ENCODE data around the gene DLG4.
"Not testable (repeated sequence)": the region's sequence is repeated elsewhere in the genome, so short reads cannot be mapped to it uniquely, and the experiment has no call there.

The DLG4 gene

DNA sequence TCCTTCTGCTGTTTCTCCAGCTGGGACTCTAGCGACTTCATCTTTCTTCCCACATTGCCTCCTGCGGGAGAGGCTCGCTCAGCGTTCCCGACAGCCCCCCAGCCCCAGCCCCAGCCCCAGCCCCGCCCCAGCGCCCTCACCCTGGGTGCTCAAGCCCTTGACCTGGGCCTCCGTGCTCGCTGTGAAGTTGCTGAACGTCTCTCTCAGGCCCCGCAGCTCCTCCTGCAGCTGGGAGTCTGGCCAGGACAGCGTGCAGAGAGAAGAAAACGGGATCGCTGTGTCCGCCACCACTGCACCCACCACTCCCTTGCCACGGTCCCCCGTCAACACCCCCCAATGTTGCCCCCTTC is 42.8 kb downstream of the DLG4 start:
- Mint-ChIP-seq H3K4me3 (no peak overlapping the region), H3K27me3 (no peaks in the 10 kb centered on the region), H3K4me1 (peaks cover 11% of the 10 kb centered on the region), H3K27ac (no peak overlapping the region), H3K9me3 (no peaks in the 10 kb centered on the region), H3K36me3 (no peaks in the 10 kb centered on the region)

DNA sequence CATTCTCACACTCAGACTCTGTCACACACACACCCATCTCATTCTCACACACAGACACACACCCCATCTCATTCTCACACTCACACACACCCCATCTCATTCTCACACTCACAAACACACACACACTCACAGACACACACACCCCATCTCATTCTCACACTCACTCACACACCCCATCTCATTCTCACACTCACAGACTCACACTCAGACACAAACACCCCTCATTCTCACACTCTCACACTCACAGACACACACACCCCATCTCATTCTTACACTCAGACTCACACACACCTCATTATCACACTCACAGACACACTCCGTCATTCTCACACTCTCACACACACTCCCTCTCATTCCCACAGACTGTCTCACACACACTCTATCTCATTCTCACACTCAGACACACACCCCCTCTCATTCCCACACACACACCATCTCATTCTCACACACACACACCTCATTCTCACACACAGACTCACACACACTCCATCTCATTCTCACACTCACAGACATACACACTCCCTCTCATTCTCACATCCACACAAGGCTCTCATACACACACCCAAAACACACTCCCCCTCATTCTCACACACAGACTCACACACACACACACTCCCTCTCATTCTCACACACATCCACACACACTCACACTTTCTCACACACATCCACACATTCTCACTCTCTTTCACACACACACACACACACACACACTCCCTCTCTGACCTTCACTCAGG is 43.4 kb downstream of the DLG4 start:
- H3K27me3 Mint-ChIP-seq = no peaks in the 10 kb centered on the region
- no peaks in the 10 kb centered on the region for H3K36me3 Mint-ChIP-seq
- no peak overlapping the region for H3K27ac Mint-ChIP-seq
- no peaks in the 10 kb centered on the region for H3K9me3 Mint-ChIP-seq
- H3K4me1 Mint-ChIP-seq = peaks cover 11% of the 10 kb centered on the region
- no peak overlapping the region for H3K4me3 Mint-ChIP-seq

- Mint-ChIP-seq H3K9me3 (no peaks in the 10 kb centered on the region), H3K4me3 (no peak overlapping the region), H3K27me3 (no peaks in the 10 kb centered on the region), H3K4me1 (peaks cover 11% of the 10 kb centered on the region), H3K27ac (no peak overlapping the region), H3K36me3 (no peaks in the 10 kb centered on the region)
Measured at GRCh38 chr17:7175330-7175733, 44.3 kb downstream of the DLG4 start.

- no peaks in the 10 kb centered on the region for H3K27me3 Mint-ChIP-seq
- no peak overlapping the region for H3K4me3 Mint-ChIP-seq
- no peak overlapping the region for H3K27ac Mint-ChIP-seq
- no peaks in the 10 kb centered on the region for H3K9me3 Mint-ChIP-seq
- peaks cover 11% of the 10 kb centered on the region for H3K4me1 Mint-ChIP-seq
- no peaks in the 10 kb centered on the region for H3K36me3 Mint-ChIP-seq
Measured at GRCh38 chr17:7174603-7175326, 44.9 kb downstream of the DLG4 start.

DNA sequence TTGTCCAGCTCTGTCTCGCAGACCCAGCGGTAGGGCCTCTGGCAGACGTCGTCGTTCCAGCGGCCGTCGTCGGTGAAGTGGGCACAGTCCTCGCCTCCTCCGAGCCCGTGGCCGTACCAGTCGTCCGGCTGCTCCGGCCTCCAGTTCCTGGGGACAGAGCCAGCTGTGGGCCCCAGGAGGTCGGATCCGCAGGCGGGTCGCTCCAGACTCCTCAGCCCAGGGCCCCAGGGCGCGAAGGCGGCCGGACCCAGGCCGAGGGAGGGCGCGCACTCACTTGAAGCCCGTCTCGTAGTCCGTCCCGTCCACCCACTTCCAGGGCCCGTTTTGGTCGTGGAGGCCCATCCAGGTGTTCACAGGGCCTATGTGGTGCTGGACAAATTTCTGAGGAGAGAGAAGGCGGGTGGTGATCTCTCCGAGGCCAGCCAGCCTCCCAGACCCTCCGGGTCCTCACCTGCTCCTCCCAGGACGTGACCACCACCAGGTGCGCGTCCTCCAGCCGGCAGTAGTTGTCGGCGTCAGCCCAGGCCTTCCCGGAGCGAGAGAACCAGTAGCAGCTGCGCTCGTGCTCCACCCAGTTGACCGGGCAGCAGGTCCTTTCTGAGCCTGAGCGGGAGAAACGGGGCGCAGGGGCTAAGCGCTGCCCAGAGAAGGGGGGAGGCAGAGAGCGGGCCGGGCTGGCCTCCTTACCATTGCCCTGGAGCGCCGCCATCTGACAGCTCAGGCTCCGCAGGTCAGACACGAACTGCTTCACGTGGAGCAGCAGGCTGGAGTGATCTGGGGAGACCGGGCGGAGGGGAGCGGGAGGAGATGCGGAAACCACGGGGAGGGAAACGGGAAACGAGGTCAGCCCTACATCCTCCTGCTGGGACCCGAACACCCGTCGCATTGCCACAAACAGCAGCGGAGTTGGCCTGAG is 45.7 kb downstream of the DLG4 start:
- H3K27me3 Mint-ChIP-seq = no peaks in the 10 kb centered on the region
- no peaks in the 10 kb centered on the region for H3K9me3 Mint-ChIP-seq
- no peaks in the 10 kb centered on the region for H3K36me3 Mint-ChIP-seq
- H3K4me1 Mint-ChIP-seq = peaks cover 11% of the 10 kb centered on the region
- no peak overlapping the region for H3K27ac Mint-ChIP-seq
- peak overlapping the region; percentile 23 for H3K4me3 Mint-ChIP-seq

DNA sequence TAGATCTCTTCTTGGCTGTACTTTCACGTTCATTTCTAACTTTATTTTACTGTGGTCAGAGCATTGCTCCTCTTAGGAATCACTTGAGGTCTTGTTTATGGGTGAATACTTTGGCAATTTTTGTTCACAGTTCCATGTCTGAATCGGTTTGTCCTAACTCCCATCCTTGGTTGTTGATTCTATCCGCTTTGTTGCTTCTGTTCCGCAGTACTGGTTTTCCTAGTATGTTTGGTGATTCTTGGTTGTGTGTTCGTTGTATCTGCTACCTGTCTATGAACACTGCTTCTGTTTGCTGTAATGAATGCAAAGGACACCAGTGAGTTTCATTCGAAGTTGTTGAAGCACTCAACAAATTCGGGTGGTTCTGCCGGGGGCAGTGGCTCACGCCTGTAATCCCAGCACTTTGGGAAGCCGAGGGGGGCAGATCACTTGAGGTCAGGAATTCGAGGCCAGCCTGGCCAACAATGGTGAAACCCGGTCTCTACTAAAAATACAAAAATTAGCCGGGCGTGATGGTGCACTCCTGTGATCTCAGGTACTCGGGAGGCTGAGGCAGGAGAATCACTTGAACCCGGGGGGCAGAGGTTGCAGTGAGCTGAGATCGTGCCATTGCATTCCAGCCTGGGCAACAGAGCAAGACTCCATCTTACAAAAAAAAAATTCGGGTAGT is 47.0 kb downstream of the DLG4 start:
- H3K4me3 Mint-ChIP-seq, H3K36me3 Mint-ChIP-seq, H3K9me3 Mint-ChIP-seq, H3K27ac Mint-ChIP-seq, H3K27me3 Mint-ChIP-seq, H3K4me1 Mint-ChIP-seq: not testable (repeated sequence)

DNA sequence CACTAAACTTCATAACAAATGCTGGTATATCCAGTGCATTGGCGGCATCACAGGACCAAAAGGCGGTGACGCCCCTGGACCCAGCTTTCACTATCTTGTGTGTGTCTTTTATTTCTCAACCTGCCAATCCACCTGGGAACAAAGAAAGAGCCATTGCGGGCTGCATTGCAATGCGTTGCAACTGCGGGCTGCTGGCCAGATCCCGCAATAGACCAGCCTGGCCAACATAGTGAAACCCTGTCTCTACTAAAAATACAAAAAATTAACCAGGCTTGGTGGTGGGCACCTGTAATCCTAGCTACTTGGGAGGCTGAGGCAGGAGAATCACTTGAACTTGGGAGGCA is 50.1 kb downstream of the DLG4 start:
- H3K27ac Mint-ChIP-seq, H3K9me3 Mint-ChIP-seq, H3K27me3 Mint-ChIP-seq, H3K4me1 Mint-ChIP-seq, H3K36me3 Mint-ChIP-seq, H3K4me3 Mint-ChIP-seq: not testable (repeated sequence)

DNA sequence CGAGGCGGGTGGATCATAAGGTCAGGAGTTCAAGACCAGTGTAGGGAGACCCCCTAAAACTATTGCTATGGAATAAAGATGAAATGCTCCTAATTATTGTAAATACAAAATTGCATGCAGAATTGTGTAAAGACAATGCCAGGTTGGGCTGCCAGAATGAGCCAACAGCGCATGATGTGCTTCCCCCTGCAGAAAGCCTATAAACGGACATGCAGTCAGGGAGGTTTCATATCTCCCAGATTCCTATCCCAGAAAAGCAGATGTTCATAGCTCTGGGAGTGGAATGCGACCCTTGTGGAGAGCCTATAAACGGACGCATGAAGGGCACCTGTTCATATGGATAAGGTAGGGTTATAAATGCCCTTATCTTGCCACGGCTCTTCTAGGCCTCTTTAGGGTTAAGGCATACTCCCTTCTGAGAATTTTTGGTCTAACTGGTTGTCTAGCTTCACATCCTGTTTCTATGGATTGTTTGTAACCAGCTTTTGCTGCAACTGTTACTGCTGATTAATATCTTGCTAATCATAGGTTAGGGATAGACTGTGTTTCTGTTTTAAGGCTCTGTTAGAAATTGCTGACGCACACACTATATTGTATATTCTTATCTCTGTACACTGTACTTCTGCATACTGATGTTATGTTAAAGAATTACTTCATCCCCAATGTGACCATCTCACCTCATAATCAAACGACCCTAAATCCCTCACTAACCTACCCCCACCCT is 50.6 kb downstream of the DLG4 start:
- H3K4me1 Mint-ChIP-seq, H3K4me3 Mint-ChIP-seq, H3K36me3 Mint-ChIP-seq, H3K27me3 Mint-ChIP-seq, H3K9me3 Mint-ChIP-seq, H3K27ac Mint-ChIP-seq: not testable (repeated sequence)

DNA sequence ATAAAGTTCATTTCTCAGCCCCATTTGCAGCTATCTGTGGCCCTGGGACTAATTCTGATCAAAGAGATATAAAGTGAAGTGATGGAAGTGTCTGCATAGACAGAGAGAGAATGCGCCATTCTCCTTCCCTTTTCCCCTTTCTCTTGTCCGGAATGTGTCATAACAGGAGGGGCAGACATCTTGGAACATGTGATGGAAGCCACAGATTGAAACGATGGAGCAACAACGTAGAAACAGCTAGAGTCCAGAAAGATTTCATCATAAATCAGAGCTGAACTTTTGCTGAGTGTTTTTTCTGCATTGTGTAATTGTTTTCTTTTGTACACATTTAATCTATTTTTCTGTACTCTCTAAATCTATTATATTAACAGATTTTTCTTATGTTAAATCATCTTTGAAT is 51.8 kb downstream of the DLG4 start:
- H3K4me1 Mint-ChIP-seq = no peaks in the 10 kb centered on the region
- H3K4me3 Mint-ChIP-seq = no peak overlapping the region
- H3K36me3 Mint-ChIP-seq = no peaks in the 10 kb centered on the region
- H3K27me3 Mint-ChIP-seq = no peaks in the 10 kb centered on the region
- H3K9me3 Mint-ChIP-seq = no peaks in the 10 kb centered on the region
- H3K27ac Mint-ChIP-seq = no peak overlapping the region

DNA sequence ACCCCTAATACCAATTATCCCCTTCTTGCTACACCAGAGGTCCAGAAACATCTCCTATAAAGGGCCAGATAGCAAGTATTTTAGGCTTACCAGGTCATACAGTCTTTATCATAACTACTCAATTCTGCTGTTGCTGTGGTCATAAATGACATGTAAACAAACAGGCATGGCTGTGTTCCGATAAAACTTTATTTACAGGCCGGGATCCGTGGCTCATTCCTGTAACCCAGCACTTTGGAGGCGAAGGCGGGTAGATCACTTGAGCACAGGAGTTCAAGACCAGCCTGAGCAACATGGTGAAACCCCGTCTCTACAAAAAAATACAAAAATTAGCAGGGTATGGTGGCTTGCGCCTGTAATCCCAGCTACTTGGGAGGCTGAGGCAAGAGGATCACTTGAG is 52.8 kb downstream of the DLG4 start:
- Mint-ChIP-seq H3K36me3 (no peaks in the 10 kb centered on the region), H3K4me1 (no peaks in the 10 kb centered on the region), H3K27me3 (no peaks in the 10 kb centered on the region), H3K27ac (no peak overlapping the region), H3K4me3 (no peak overlapping the region), H3K9me3 (no peaks in the 10 kb centered on the region)

- not testable (repeated sequence) for H3K36me3 Mint-ChIP-seq, H3K4me3 Mint-ChIP-seq, H3K27me3 Mint-ChIP-seq, H3K27ac Mint-ChIP-seq, H3K4me1 Mint-ChIP-seq, H3K9me3 Mint-ChIP-seq
Measured at GRCh38 chr17:7159571-7159970, 60.1 kb downstream of the DLG4 start.

- not testable (repeated sequence) for H3K27me3 Mint-ChIP-seq, H3K36me3 Mint-ChIP-seq, H3K4me3 Mint-ChIP-seq, H3K27ac Mint-ChIP-seq, H3K9me3 Mint-ChIP-seq, H3K4me1 Mint-ChIP-seq
Measured at GRCh38 chr17:7158424-7158823, 61.2 kb downstream of the DLG4 start.

GRCh38 chr17:7156342-7156940 is 63.2 kb downstream of the DLG4 start:
- no peak overlapping the region for H3K27ac Mint-ChIP-seq
- H3K27me3 Mint-ChIP-seq = peaks cover 3% of the 10 kb centered on the region
- H3K4me3 Mint-ChIP-seq = no peak overlapping the region

DNA sequence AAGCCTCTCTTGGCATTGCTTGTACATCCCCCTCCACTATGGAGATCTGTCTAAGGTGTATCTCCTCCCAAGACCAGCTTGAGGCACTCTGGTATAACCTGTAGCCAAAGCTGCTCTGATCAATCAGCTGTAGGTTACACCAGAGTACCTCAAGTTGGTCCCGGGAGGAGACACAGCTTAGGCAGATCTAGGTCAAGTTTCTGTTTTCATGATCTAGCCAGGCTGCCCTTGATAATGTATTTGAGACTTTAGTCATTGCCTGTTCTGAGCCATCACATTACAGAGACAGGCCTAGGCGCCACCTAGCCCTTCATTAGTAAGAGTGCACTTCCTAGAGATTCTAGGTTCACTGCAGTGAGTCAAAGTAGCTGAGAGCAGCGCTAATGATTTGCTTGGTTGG is 71.9 kb downstream of the DLG4 start:
- no peaks in the 10 kb centered on the region for H3K9me3 Mint-ChIP-seq
- H3K27ac Mint-ChIP-seq = no peak overlapping the region
- H3K4me1 Mint-ChIP-seq = no peaks in the 10 kb centered on the region
- peaks cover 3% of the 10 kb centered on the region for H3K27me3 Mint-ChIP-seq
- H3K4me3 Mint-ChIP-seq = no peak overlapping the region
- H3K36me3 Mint-ChIP-seq = no peaks in the 10 kb centered on the region

More at GRCh38 chr17:7156342-7156940, 63.2 kb downstream of the DLG4 start:
- Mint-ChIP-seq H3K9me3 (no peaks in the 10 kb centered on the region), H3K4me1 (no peaks in the 10 kb centered on the region), H3K36me3 (no peaks in the 10 kb centered on the region)

DNA sequence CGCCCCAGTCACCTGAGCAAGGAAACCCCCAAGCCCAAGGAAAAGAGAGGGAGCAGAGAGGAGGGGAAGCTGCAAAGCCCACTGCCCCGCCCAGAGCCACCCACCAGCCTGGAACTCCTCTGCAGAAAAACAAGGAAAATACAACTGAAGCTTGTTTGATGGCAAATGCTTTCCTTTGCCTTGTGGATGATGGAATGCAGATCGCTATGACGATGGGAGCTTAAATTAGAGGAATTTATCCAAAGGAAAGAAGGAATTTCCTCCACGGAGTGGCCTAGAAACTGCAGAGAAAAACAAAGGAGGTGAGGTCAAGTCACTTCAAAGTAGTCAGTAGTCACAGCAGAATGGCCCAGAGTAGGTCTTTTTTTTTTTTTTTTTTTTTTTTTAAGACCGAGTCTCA is 73.5 kb downstream of the DLG4 start:
- peaks cover 2% of the 10 kb centered on the region for H3K27me3 Mint-ChIP-seq
- no peaks in the 10 kb centered on the region for H3K9me3 Mint-ChIP-seq
- no peak overlapping the region for H3K4me3 Mint-ChIP-seq
- no peaks in the 10 kb centered on the region for H3K4me1 Mint-ChIP-seq
- no peak overlapping the region for H3K27ac Mint-ChIP-seq
- no peaks in the 10 kb centered on the region for H3K36me3 Mint-ChIP-seq
